Upper lobe of right lung (tissue), 1 donor: ENCODE results near the gene KCNJ6. TPM values are rescaled to one million over a fixed set of nuclear protein-coding genes. Genes with fewer than 3 reads are reported as not detected.

Experiments used
- ATAC-seq: fragments of 200-7000 bp; cut with Tn5 transposase; one replicate; pipeline ENCODE4 v1.9.1; 2020; ENCODE audit warnings: mild to moderate bottlenecking, moderate library complexity
- DNase-seq: peaks from one replicate; pipeline ENCODE4 v3.0.0-alpha.2; 2020
- H3K27ac ChIP-seq: fragments of 200-600 bp; one replicate; pipeline ENCODE4 v1.8.0; 2022
- H3K27me3 ChIP-seq: fragments of 200-600 bp; one replicate; pipeline ENCODE4 v1.8.0; 2022; ENCODE audit warnings: mild to moderate bottlenecking
- H3K36me3 ChIP-seq: fragments of 200-600 bp; one replicate; pipeline ENCODE4 v1.8.0; 2022
- H3K4me1 ChIP-seq: fragments of 200-600 bp; one replicate; pipeline ENCODE4 v1.8.0; 2022
- H3K4me3 ChIP-seq: fragments of 200-600 bp; one replicate; pipeline ENCODE4 v1.8.0; 2022; ENCODE audit warnings: mild to moderate bottlenecking
- H3K9me3 ChIP-seq: fragments of 200-600 bp; one replicate; pipeline ENCODE4 v1.8.0; 2022
- CTCF ChIP-seq: fragments of 200-600 bp; IDR thresholded peaks from one replicate; pipeline ENCODE4 v1.8.0; 2022; ENCODE audit warnings: antibody characterized with exemption
- intact Hi-C: fragments of 100-400 bp; cut with DNase I; formaldehyde crosslinking; loops from one replicate; pipeline ENCODE4 v1.11.0; 2022
- total RNA-seq: library from RNA; stranded (reverse); fragmentation: NEBNext Ultra II Directional; extraction: Animal tissue kit (Norgen Biotek cat#: 25700); gene quantifications from one replicate; pipeline ENCODE4 v1.2.1, GENCODE V29; 2021
- donor health status: DM: no; HTN: yes; CAD: no; lungs with severe emphysema.

The KCNJ6 gene
- total RNA-seq, 1 donor from 2014 or later: 0.06 TPM

- intact Hi-C loops: no loop called here
- no peak for TF ChIP-seq CTCF
Measured at GRCh38 chr21:37660709-37661108, 255.5 kb downstream of the KCNJ6 start.

GRCh38 chr21:37659874-37660273 is 256.4 kb downstream of the KCNJ6 start:
- ATAC-seq (peak; percentile 7), DNase-seq (no peak)
- intact Hi-C loops: no loop called here
- Histone ChIP-seq H3K9me3 (no peaks in the 10 kb centered on the region), H3K4me3 (no peak overlapping the region), H3K4me1 (peaks cover 19% of the 10 kb centered on the region), H3K27ac (no peak overlapping the region), H3K36me3 (no peaks in the 10 kb centered on the region), H3K27me3 (no peaks in the 10 kb centered on the region)
- no peak for TF ChIP-seq CTCF

More at GRCh38 chr21:37660709-37661108, 255.5 kb downstream of the KCNJ6 start:
- DNase-seq (no peak), ATAC-seq (no peak)
- Histone ChIP-seq H3K9me3 (no peaks in the 10 kb centered on the region), H3K4me3 (no peak overlapping the region), H3K36me3 (no peaks in the 10 kb centered on the region), H3K27me3 (no peaks in the 10 kb centered on the region), H3K27ac (no peak overlapping the region), H3K4me1 (peaks cover 19% of the 10 kb centered on the region)

- no peaks in the 10 kb centered on the region for H3K9me3 ChIP-seq
- H3K27me3 ChIP-seq: no peaks in the 10 kb centered on the region
- H3K27ac ChIP-seq: peak overlapping the region; percentile 33
- DNase-seq (no peak), ATAC-seq (peak; percentile 79)
- H3K4me3 ChIP-seq: no peak overlapping the region
- intact Hi-C loops: no loop called here
- TF ChIP-seq CTCF: peak; percentile 28
- no peaks in the 10 kb centered on the region for H3K36me3 ChIP-seq
- H3K4me1 ChIP-seq: peaks cover 19% of the 10 kb centered on the region
Measured at GRCh38 chr21:37658817-37659458, 257.3 kb downstream of the KCNJ6 start.

- Histone ChIP-seq H3K9me3 (no peaks in the 10 kb centered on the region), H3K27ac (peak overlapping the region; percentile 33), H3K4me3 (no peak overlapping the region), H3K27me3 (no peaks in the 10 kb centered on the region), H3K4me1 (peaks cover 19% of the 10 kb centered on the region), H3K36me3 (no peaks in the 10 kb centered on the region)
- ATAC-seq (no peak), DNase-seq (no peak)
- TF ChIP-seq CTCF: no peak
- intact Hi-C loops: no loop called here
Measured at GRCh38 chr21:37658121-37658816, 258.0 kb downstream of the KCNJ6 start.

- no peak overlapping the region for H3K27ac ChIP-seq
- H3K4me1 ChIP-seq: peaks cover 19% of the 10 kb centered on the region
- H3K36me3 ChIP-seq: no peaks in the 10 kb centered on the region
- no peaks in the 10 kb centered on the region for H3K27me3 ChIP-seq
- no peak for TF ChIP-seq CTCF
- no peak for ATAC-seq
- intact Hi-C loops: no loop called here
- no peaks in the 10 kb centered on the region for H3K9me3 ChIP-seq
- no peak for DNase-seq
- H3K4me3 ChIP-seq: no peak overlapping the region
Measured at GRCh38 chr21:37656899-37657298, 259.4 kb downstream of the KCNJ6 start.
